Measurements from ENCODE around the gene SPAG7. TPM values are rescaled to one million over a fixed set of nuclear protein-coding genes. Genes with fewer than 3 reads are reported as not detected.

The SPAG7 gene
- total RNA-seq, 2 experiments from 2014 or later: 62.7 to 62.9 TPM

GRCh38 chr17:4972322-4972721, 4.7 kb upstream of the SPAG7 start:
- Mint-ChIP-seq H3K27me3 (no peaks in the 10 kb centered on the region), H3K27ac (no peak overlapping the region), H3K4me1 (ENCODE audit: low read depth) (peaks cover 22% of the 10 kb centered on the region), H3K9me3 (no peaks in the 10 kb centered on the region), H3K4me3 (no peak overlapping the region), H3K36me3 (ENCODE audit: low read depth) (peaks cover 43% of the 10 kb centered on the region)
- no peak for ATAC-seq
- DNase-seq: no peak
- ChIA-PET POLR2A (interaction anchor here (0.5 to 15.1 kb wide), 3 partner anchors 24 to 169 kb away, joined by 3 to 627 read pairs (median 5); partner anchors contain the start of genes ENO3, PFN1, RNF167 and SLC25A11), CTCF (interaction anchor here (0.7 kb wide), 1 partner anchor 8 kb away, joined by 5 read pairs; no protein-coding TSS in a partner anchor)
- intact Hi-C loops (cut with micrococcal nuclease): no loop called here
- no peak for TF ChIP-seq CTCF (IDR thresholded peaks at IDR 0.05)

GRCh38 chr17:4971826-4972225, 4.2 kb upstream of the SPAG7 start:
- Mint-ChIP-seq H3K27ac (peak overlapping the region; percentile 18), H3K36me3 (ENCODE audit: low read depth) (peaks cover 42% of the 10 kb centered on the region), H3K4me1 (ENCODE audit: low read depth) (peaks cover 22% of the 10 kb centered on the region), H3K27me3 (no peaks in the 10 kb centered on the region), H3K9me3 (no peaks in the 10 kb centered on the region), H3K4me3 (no peak overlapping the region)
- ATAC-seq (no peak), DNase-seq (no peak)
- CTCF ChIA-PET: interaction anchor here (0.7 to 3.6 kb wide), 3 partner anchors 9 to 90 kb away, joined by 4 to 30 read pairs (median 5); partner anchors contain the start of gene CAMTA2
- POLR2A ChIA-PET: interaction anchor here (0.5 to 15.1 kb wide), 4 partner anchors 8 to 169 kb away, joined by 3 to 627 read pairs (median 20); partner anchors contain the start of genes ENO3, PFN1, RNF167 and SLC25A11
- intact Hi-C loops (cut with micrococcal nuclease): no loop called here
- TF ChIP-seq CTCF (IDR thresholded peaks at IDR 0.05): no peak

DNA sequence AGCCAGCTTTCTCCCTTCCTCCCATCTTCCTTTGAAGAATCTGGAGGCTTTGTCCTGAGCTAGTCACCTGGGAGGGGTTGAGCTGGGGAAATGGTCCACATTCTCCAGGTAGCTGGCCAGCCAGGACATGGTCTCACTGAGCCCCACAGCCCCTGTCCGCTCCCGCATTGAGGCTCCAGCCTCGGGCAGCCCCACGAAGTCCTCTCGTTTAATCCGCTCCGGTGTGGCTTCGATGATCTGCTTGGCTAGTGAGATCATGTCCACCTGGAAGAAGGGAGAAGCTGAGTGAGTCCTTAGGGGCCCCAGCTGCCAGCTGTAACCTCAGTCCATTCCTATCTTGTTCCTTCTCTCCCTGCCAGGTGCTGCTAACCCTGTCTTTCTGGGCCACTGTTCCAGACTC, 2.7 kb upstream of the SPAG7 start:
- no peaks in the 10 kb centered on the region for H3K27me3 Mint-ChIP-seq
- H3K4me3 Mint-ChIP-seq: no peak overlapping the region

DNA sequence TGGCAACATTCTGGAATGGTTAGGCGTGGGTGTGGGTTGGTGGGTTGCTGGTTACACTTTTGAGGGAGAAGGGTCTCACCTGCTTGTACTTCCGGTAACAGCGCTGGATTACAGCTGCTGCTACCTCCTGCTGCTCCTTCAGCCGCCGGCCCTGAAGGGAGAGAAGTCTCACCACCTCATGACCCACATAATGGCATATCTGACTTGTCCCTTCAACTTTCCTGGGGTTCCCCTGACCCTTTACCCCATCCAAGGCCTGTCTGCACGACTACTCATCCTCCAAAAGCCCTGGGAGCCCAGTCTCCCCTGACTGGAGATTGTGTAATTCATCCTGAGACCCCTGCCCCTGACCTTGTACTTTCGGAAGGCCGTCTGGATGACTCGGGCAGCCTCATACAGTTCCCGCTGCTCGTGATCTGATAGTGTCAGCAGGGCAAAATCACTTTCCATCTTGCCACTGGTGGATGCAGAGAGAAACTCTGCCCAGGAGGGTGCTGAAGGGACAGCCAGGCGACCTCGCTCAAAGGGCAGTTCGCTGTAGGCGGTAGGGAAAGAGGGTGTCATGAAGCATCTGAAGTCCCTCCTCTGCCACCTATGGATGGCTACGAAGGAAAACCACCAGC, 2.0 kb upstream of the SPAG7 start:
- Mint-ChIP-seq H3K9me3 (peaks cover 2% of the 10 kb centered on the region), H3K27ac (no peak overlapping the region), H3K4me3 (no peak overlapping the region), H3K4me1 (ENCODE audit: low read depth) (peaks cover 34% of the 10 kb centered on the region), H3K36me3 (ENCODE audit: low read depth) (peaks cover 42% of the 10 kb centered on the region), H3K27me3 (no peaks in the 10 kb centered on the region)
- DNase-seq (peak; percentile 82), ATAC-seq (peak; percentile 3)
- intact Hi-C loops (cut with micrococcal nuclease): loop anchor here (1.0 kb wide), 1 partner anchor 22 kb away; no protein-coding TSS in a partner anchor
- no peak for TF ChIP-seq CTCF (IDR thresholded peaks at IDR 0.05)
- ChIA-PET CTCF (interaction anchor here (1.0 to 3.6 kb wide), 3 partner anchors 11 to 23 kb away, joined by 4 to 30 read pairs (median 8); partner anchors contain the start of gene PFN1), POLR2A (interaction anchor here (0.6 to 15.1 kb wide), 13 partner anchors 10 to 92 kb away, joined by 3 to 627 read pairs (median 6); partner anchors contain the start of genes C17orf107, CAMTA2, ENO3 and PFN1)

More for the DNA sequence above, 2.7 kb upstream of the SPAG7 start:
- DNase-seq (no peak), ATAC-seq (no peak)
- no peak for TF ChIP-seq CTCF (IDR thresholded peaks at IDR 0.05)
- Mint-ChIP-seq H3K27ac (no peak overlapping the region), H3K9me3 (peaks cover under 1% of the 10 kb centered on the region), H3K4me1 (ENCODE audit: low read depth) (peaks cover 32% of the 10 kb centered on the region), H3K36me3 (ENCODE audit: low read depth) (peaks cover 39% of the 10 kb centered on the region)
- ChIA-PET CTCF (interaction anchor here (1.2 to 3.6 kb wide), 4 partner anchors 10 to 92 kb away, joined by 3 to 30 read pairs (median 6); partner anchors contain the start of gene PFN1), POLR2A (interaction anchor here (0.7 to 15.1 kb wide), 8 partner anchors 10 to 75 kb away, joined by 3 to 627 read pairs (median 8); partner anchors contain the start of genes C17orf107, CAMTA2, ENO3 and PFN1)
- intact Hi-C loops (cut with micrococcal nuclease): no loop called here
